NT2/D1 (cell line): Measurements from ENCODE around the gene SF3B3.

Experiments used
- SUZ12 ChIP-seq: IDR thresholded peaks from 2 replicates; pipeline ENCODE4 v1.6.1; 2011; ENCODE audit not compliant: insufficient read length, insufficient read depth; ENCODE audit errors: extremely low read depth
- YY1 ChIP-seq: IDR thresholded peaks from 2 replicates; pipeline ENCODE4 v1.6.1; 2011; ENCODE audit not compliant: insufficient read length, insufficient read depth
- ZNF274 ChIP-seq: IDR thresholded peaks from 2 replicates; pipeline ENCODE4 v1.6.1; 2011; ENCODE audit warnings: mild to moderate bottlenecking, low read depth, low read length

DNA sequence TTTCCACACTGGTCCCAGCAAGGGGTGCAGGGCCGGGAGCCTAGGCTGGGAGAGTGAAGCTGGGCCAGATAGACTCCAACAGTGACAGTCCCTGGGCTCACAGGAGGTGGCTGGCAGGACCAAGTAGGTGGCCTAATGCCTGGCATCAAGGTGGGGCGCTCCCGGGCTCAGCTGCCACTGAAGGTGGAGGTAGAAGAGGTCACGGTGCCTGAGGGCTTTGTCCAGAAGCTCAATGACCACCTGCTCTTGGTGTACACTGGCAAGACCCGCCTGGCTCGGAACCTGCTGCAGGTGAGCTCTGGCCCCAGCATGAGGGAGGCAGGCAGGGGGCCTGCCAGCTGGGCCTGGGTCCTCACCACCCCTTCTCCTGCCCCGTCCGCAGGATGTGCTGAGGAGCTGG is 45.4 kb upstream of the SF3B3 start:
- TF ChIP-seq ZNF274 (no peak), YY1 (no peak), SUZ12 (no peak)
